Placental pericyte (primary cell): ENCODE data around the gene TLE2. TPM values are rescaled to one million over a fixed set of nuclear protein-coding genes. Genes with fewer than 3 reads are reported as not detected.

Experiments used
- total RNA-seq: library from RNA; depleted of rRNA; stranded (reverse); fragments of >200 nt; gene quantifications from 2 replicates; pipeline ENCODE4 v1.2.3, GENCODE V29; 2012

TLE2 gene
- total RNA-seq = 1.0 and 1.3 TPM in 2 replicates

GRCh38 chr19:3029065-3029923, at the start of gene TLE2:
TLE2 (minus strand) TSS chr19:3029280; CDS start chr19:3028904, 376 bp downstream.

GRCh38 chr19:3062165-3063105, 33.4 kb upstream of the TLE2 start, which contains the start of gene TLE5:
TLE5 (minus strand) TSS chr19:3062495; CDS start chr19:3062200, 295 bp downstream.

GRCh38 chr19:2977001-2977745, 51.9 kb downstream of the TLE2 start, which contains the start of gene TLE6:
TLE6 (plus strand) TSS chr19:2977564; CDS start chr19:2978234, 670 bp downstream.

Other genes starting within 250 kb of the TLE2 start
- gene SGTA, start 246.0 kb downstream of the TLE2 start, total RNA-seq = 73.3 and 78.7 TPM in 2 replicates
- gene THOP1, start 243.8 kb downstream of the TLE2 start, total RNA-seq = 68.3 and 170 TPM in 2 replicates
- 2.6 and 3.1 TPM in 2 replicates for gene ZNF554, start 209.4 kb downstream of the TLE2 start, total RNA-seq
- 5.7 and 10.3 TPM in 2 replicates for gene ZNF555, start 187.8 kb downstream of the TLE2 start, total RNA-seq
- gene ZNF556, start 161.9 kb downstream of the TLE2 start, total RNA-seq = 0.43 TPM in 1 of 2 replicates, not detected in the other
- gene ZNF57, start 128.4 kb downstream of the TLE2 start, total RNA-seq = 3.3 and 3.7 TPM in 2 replicates
- 3.0 and 3.1 TPM in 2 replicates for gene ZNF77, start 84.3 kb downstream of the TLE2 start, total RNA-seq
- not detected in 2 replicates for gene TLE6, start 51.7 kb downstream of the TLE2 start, total RNA-seq
- 263 and 307 TPM in 2 replicates for gene TLE5, start 33.2 kb upstream of the TLE2 start, total RNA-seq
- gene GNA11, start 65.1 kb upstream of the TLE2 start, total RNA-seq = 89.5 and 120 TPM in 2 replicates
- 0.14 TPM in 1 of 2 replicates, not detected in the other for gene GNA15, start 106.8 kb upstream of the TLE2 start, total RNA-seq
- gene S1PR4, start 149.5 kb upstream of the TLE2 start, total RNA-seq = not detected in 2 replicates
- 52.1 and 103 TPM in 2 replicates for gene NCLN, start 156.7 kb upstream of the TLE2 start, total RNA-seq
- gene CELF5, start 195.4 kb upstream of the TLE2 start, total RNA-seq = 0.43 and 0.44 TPM in 2 replicates